ENCODE data around the gene NCKAP5.

GRCh38 chr2:132638313-132639040 is 929.8 kb downstream of the NCKAP5 start:
- no peak for TF ChIP-seq CTCF (IDR thresholded peaks at IDR 0.05)
- no peak for TF ChIP-seq POLR2A (IDR thresholded peaks at IDR 0.05)
